Fibroblast of lung (primary cell): ENCODE data around the gene DNAJC12. TPM values are rescaled to one million over a fixed set of nuclear protein-coding genes. Genes with fewer than 3 reads are reported as not detected.

Experiments used
- DNase-seq, 2 donors: peaks; one replicate each; pipeline versions ENCODE4 v3.0.0 to v3.0.0-alpha.2; 2010; ENCODE audit warnings: low read depth in 2 of 2
- H2AFZ ChIP-seq: 2 replicates; pipeline ENCODE4 v1.5.1; 2012; ENCODE audit warnings: low read length, control low read depth, inconsistent platforms
- H3K27ac ChIP-seq: 2 replicates; pipeline ENCODE4 v1.5.1; 2011; ENCODE audit warnings: low read length, control low read depth; ENCODE audit not compliant: insufficient read depth
- H3K27me3 ChIP-seq: 2 replicates; pipeline ENCODE4 v1.5.1; 2011; ENCODE audit warnings: mild to moderate bottlenecking, low read length; ENCODE audit not compliant: control insufficient read depth, insufficient read depth
- H3K36me3 ChIP-seq: 2 replicates; pipeline ENCODE4 v1.5.1; 2011; ENCODE audit warnings: low read length; ENCODE audit not compliant: control insufficient read depth, insufficient read depth
- H3K4me1 ChIP-seq: 2 replicates; pipeline ENCODE4 v1.5.1; 2011; ENCODE audit warnings: low read length; ENCODE audit not compliant: control insufficient read depth, insufficient read depth; ENCODE audit errors: extremely low read depth
- H3K4me2 ChIP-seq: 2 replicates; pipeline ENCODE4 v1.5.1; 2011; ENCODE audit warnings: low read length, control low read depth; ENCODE audit not compliant: insufficient read depth; ENCODE audit errors: extremely low read depth
- H3K4me3 ChIP-seq, 4 experiments: fragments of 200-600 bp in 1 of 4; sonication (generic) in 1 of 4; replicated peaks in 1 of 4; 2 replicates each; pipeline ENCODE4 v1.5.1; 2011 to 2016; ENCODE audit warnings: low read length in 4 of 4, low read depth in 3 of 4, mild to moderate bottlenecking in 3 of 4, control low read depth in 2 of 4, inconsistent platforms in 1 of 4, mixed read lengths in 1 of 4; ENCODE audit not compliant: insufficient read depth in 1 of 4; ENCODE audit errors: control extremely low read depth in 1 of 4
- H3K79me2 ChIP-seq: 2 replicates; pipeline ENCODE4 v1.5.1; 2012; ENCODE audit warnings: mild to moderate bottlenecking, low read length, inconsistent platforms; ENCODE audit not compliant: control insufficient read depth, insufficient read depth
- H3K9ac ChIP-seq: 2 replicates; pipeline ENCODE4 v1.5.1; 2011; ENCODE audit warnings: mild to moderate bottlenecking, low read length, control low read depth; ENCODE audit not compliant: insufficient read depth
- H3K9me3 ChIP-seq: 2 replicates; pipeline ENCODE4 v1.5.1; 2012; ENCODE audit warnings: low read depth, low read length; ENCODE audit not compliant: control insufficient read depth, insufficient read depth
- H4K20me1 ChIP-seq: 2 replicates; pipeline ENCODE4 v1.5.1; 2011; ENCODE audit warnings: low read length; ENCODE audit not compliant: control insufficient read depth, insufficient read depth; ENCODE audit errors: extremely low read depth
- EZH2 ChIP-seq: IDR thresholded peaks from 2 replicates; pipeline ENCODE4 v1.5.1; 2012; ENCODE audit warnings: low read length, control low read depth, mild to moderate bottlenecking; ENCODE audit errors: missing control alignments
- polyA plus RNA-seq, 2 donors: library from polyadenylated mRNA; depleted of rRNA in 1 of 2; stranded (reverse) in 1 of 2; unstranded in 1 of 2; fragments of >200 nt; gene quantifications; 2 replicates each; pipeline ENCODE4 v1.2.1, GENCODE V29; 2011 to 2012; ENCODE audit warnings: missing spikeins in 1 of 2
- total RNA-seq: library from RNA; depleted of rRNA; stranded (reverse); fragments of >200 nt; gene quantifications from 2 replicates; pipeline ENCODE4 v1.2.1, GENCODE V29; 2014
- TF ChIP-seq, protein P1 (sequence below), 2 donors: IDR thresholded peaks in 1 of 2; conservative IDR thresholded peaks in 1 of 2; 1 replicate in 1 of 2; 2 replicates in 1 of 2; pipeline ENCODE4 v1.5.1; 2011 to 2012; ENCODE audit warnings: low read length in 2 of 2, control low read depth in 1 of 2, inconsistent platforms in 1 of 2, low read depth in 1 of 2, mild to moderate bottlenecking in 1 of 2

The DNAJC12 gene
- total and polyA plus RNA-seq, 2 donors (not counting 1 experiment from before 2014, with no cell fraction given) = 1.8 to 2.3 TPM

DNA sequence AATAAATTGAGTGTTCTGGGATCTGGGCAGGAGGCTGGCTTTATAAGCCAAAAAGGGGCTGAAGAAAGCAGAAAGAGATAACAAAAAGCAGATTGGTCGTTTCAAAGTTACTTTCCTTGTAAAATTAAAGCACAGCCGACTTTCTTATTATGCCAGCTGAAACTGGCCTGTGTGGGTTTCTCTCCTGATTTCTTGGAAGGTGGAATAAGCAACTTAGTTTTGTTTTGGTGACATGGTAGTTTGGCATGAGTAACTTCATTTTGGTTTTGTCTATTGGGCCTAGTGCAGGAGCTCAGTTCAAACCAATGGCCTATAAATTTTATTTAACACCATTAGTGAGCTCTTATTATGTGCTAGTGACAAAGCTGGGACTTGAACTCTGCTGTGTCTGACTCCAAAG lies 13.2 kb upstream of the DNAJC12 start:
- Histone ChIP-seq H3K4me1 (no peaks in the 10 kb centered on the region), H3K9ac (no peak overlapping the region), H3K9me3 (no peaks in the 10 kb centered on the region), H3K4me3 (no peak overlapping the region), H4K20me1 (no peaks in the 10 kb centered on the region), H2AFZ (no peak overlapping the region), H3K4me2 (no peak overlapping the region), H3K79me2 (no peaks in the 10 kb centered on the region), H3K36me3 (no peaks in the 10 kb centered on the region), H3K27ac (no peak overlapping the region), H3K27me3 (no peaks in the 10 kb centered on the region)
- TF ChIP-seq, protein P1, sequence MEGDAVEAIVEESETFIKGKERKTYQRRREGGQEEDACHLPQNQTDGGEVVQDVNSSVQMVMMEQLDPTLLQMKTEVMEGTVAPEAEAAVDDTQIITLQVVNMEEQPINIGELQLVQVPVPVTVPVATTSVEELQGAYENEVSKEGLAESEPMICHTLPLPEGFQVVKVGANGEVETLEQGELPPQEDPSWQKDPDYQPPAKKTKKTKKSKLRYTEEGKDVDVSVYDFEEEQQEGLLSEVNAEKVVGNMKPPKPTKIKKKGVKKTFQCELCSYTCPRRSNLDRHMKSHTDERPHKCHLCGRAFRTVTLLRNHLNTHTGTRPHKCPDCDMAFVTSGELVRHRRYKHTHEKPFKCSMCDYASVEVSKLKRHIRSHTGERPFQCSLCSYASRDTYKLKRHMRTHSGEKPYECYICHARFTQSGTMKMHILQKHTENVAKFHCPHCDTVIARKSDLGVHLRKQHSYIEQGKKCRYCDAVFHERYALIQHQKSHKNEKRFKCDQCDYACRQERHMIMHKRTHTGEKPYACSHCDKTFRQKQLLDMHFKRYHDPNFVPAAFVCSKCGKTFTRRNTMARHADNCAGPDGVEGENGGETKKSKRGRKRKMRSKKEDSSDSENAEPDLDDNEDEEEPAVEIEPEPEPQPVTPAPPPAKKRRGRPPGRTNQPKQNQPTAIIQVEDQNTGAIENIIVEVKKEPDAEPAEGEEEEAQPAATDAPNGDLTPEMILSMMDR (conservative IDR thresholded peaks at IDR 0.05 in 1 of 2, IDR thresholded peaks at IDR 0.05 in 1 of 2; ENCODE audit: low read depth in 1 of 2, low read length in 2 of 2) = no peak
- TF ChIP-seq EZH2 = no peak
- DNase-seq = no peak

DNA sequence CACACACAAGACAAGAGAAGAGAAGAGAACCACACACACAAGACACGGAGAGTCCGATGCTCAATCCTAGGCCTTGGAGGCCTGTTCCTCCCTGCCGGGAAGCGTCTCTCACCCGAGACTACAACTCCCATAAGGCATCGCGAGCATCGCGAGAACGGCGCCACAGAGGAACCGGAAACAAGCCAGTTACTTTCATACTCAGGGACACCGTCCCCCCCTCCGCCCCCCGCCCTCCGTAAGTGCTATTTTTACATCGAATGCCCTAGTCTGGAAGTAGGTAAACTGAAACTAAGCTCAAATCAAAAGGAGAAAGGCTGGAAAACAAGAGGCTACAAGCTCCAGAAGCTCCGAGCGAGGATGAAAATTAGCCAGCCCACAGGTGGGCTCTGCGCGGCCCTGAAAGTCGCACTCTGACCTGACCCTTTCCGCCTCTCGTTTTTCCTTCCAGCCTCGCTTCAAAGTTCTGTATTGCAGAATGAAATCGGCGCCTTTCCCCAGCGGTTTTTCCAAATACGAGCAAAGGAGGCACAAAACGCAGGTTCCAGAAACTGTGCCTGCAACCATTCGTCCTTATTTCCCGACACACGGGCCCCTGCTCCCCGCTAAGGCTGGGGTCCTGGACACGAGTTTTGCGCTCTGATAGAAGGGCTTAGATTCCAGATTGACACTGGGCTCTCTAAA lies 11.5 kb upstream of the DNAJC12 start:
- peak; percentile 94 to 97 for DNase-seq
- TF ChIP-seq, protein P1 (conservative IDR thresholded peaks at IDR 0.05 in 1 of 2, IDR thresholded peaks at IDR 0.05 in 1 of 2; ENCODE audit: low read depth in 1 of 2, low read length in 2 of 2) = no peak
- no peak for TF ChIP-seq EZH2
- Histone ChIP-seq H3K9ac (peak overlapping the region; percentile 66), H3K79me2 (no peaks in the 10 kb centered on the region), H3K9me3 (no peaks in the 10 kb centered on the region), H4K20me1 (no peaks in the 10 kb centered on the region), H3K27me3 (no peaks in the 10 kb centered on the region), H3K36me3 (no peaks in the 10 kb centered on the region), H3K4me3 (peak overlapping the region; percentile 60 to 95 (median 80)), H2AFZ (peak overlapping the region; percentile 81), H3K4me2 (peak overlapping the region; percentile 61), H3K4me1 (no peaks in the 10 kb centered on the region), H3K27ac (peak overlapping the region; percentile 87)

DNA sequence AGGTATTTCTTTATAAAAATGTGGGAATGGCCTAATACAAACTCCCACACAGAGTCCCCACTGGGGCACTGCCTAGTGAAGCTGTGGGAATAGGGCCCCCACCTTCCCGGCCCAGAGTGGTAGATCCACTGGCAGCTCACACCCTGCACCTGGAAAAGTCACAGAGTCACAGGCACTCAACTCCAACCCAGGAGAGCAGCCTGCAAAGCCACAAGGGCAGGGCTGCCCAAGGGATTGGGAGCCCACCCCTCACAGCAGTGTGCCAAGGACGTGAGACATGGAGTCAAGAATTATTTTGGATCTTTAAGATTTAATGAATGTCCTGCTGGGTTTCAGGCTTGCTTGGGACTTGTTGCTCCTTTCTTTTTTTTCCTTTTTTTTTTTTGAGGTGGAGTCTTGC lies 5.3 kb upstream of the DNAJC12 start:
- no peak for DNase-seq
- no peaks in the 10 kb centered on the region for H3K79me2 ChIP-seq
- no peaks in the 10 kb centered on the region for H3K36me3 ChIP-seq
- H3K9ac ChIP-seq = no peak overlapping the region
- no peaks in the 10 kb centered on the region for H3K4me1 ChIP-seq
- no peak for TF ChIP-seq EZH2
- TF ChIP-seq, protein P1 (conservative IDR thresholded peaks at IDR 0.05 in 1 of 2, IDR thresholded peaks at IDR 0.05 in 1 of 2; ENCODE audit: low read depth in 1 of 2, low read length in 2 of 2) = no peak
- H3K27me3 ChIP-seq = no peaks in the 10 kb centered on the region
- H2AFZ ChIP-seq = no peak overlapping the region
- no peaks in the 10 kb centered on the region for H4K20me1 ChIP-seq
- no peaks in the 10 kb centered on the region for H3K9me3 ChIP-seq
- H3K27ac ChIP-seq = no peak overlapping the region
- H3K4me3 ChIP-seq = no peak overlapping the region
- no peak overlapping the region for H3K4me2 ChIP-seq
